Measurements from ENCODE around the gene ITPR1. TPM values are rescaled to one million over a fixed set of nuclear protein-coding genes. Genes with fewer than 3 reads are reported as not detected.
"Not testable (repeated sequence)": the region's sequence is repeated elsewhere in the genome, so short reads cannot be mapped to it uniquely, and the experiment has no call there.

Gene ITPR1
- total and polyA plus RNA-seq, 10 of the 15 experiments (the other 5 are each of a cell fraction or from before 2014, with no cell fraction given): 12.2 to 239 (median 28.4) TPM

GRCh38 chr3:4590849-4591248 is 97.7 kb downstream of the ITPR1 start:
- H3K27me3 ChIP-seq (replicated peaks in 1 of 2; ENCODE audit: control insufficient read depth in 2 of 2, insufficient read depth in 2 of 2, low read length in 1 of 2); intact Hi-C loops (cut with micrococcal nuclease; ENCODE audit: unreplicated experiment); RAD21 ChIA-PET (ENCODE audit: unreplicated experiment); DNase-seq (ENCODE audit: low read depth, low spot score); H3K4me2 ChIP-seq (ENCODE audit: control insufficient read depth, insufficient read depth); H3K4me3 ChIP-seq; FAIRE-seq; H3K9ac ChIP-seq (ENCODE audit: control insufficient read depth, insufficient read depth, low read length); BruUV-seq (replicated peaks); H3K4me1 ChIP-seq (ENCODE audit: control insufficient read depth, insufficient read depth, low read length); H4K20me1 ChIP-seq (ENCODE audit: control insufficient read depth, insufficient read depth); H2AFZ ChIP-seq (ENCODE audit: control insufficient read depth, low read depth, low read length); H3K27ac ChIP-seq (ENCODE audit: control insufficient read depth, insufficient read depth); H3K36me3 ChIP-seq (ENCODE audit: control insufficient read depth in 2 of 2, insufficient read depth in 2 of 2, low read length in 1 of 2); in situ Hi-C loops (cut with MboI); POLR2A ChIA-PET; H3K9me3 ChIP-seq (replicated peaks; ENCODE audit: control insufficient read depth, insufficient read depth, low read length); H3K79me2 ChIP-seq (ENCODE audit: control insufficient read depth, insufficient read depth, low read length); ATAC-seq: not testable (repeated sequence)
- ChIA-PET SMC1A (ENCODE audit: uncharacterized antibody, unreplicated experiment) (interaction anchor here (0.6 to 1.3 kb wide), 5 partner anchors 8 to 241 kb away, joined by 3 to 5 read pairs (median 3); no protein-coding TSS in a partner anchor), CTCF (interaction anchor here (0.6 to 1.4 kb wide), 4 partner anchors 12 to 280 kb away, joined by 3 read pairs; no protein-coding TSS in a partner anchor)
- 100% methylated on average over 2 of the region's 2 CpGs for WGBS (ENCODE audit: insufficient coverage, insufficient replicate concordance, low lambda C conversion rate, missing lambda C conversion rate)

GRCh38 chr3:4591669-4592068 is 98.5 kb downstream of the ITPR1 start:
- DNase-seq (ENCODE audit: low read depth, low spot score) (no peak), FAIRE-seq (no peak), ATAC-seq (no peak)
- H3K4me2 ChIP-seq (ENCODE audit: control insufficient read depth, insufficient read depth): no peak overlapping the region
- no TSS peak for BruUV-seq (replicated peaks)
- H3K4me3 ChIP-seq: no peak overlapping the region
- ChIA-PET POLR2A (interaction anchor here (0.6 kb wide), 1 partner anchor 83 kb away, joined by 6 read pairs; no protein-coding TSS in a partner anchor), CTCF (interaction anchor here (0.6 to 1.4 kb wide), 4 partner anchors 42 to 248 kb away, joined by 3 to 4 read pairs (median 3); no protein-coding TSS in a partner anchor), SMC1A (ENCODE audit: uncharacterized antibody, unreplicated experiment) (interaction anchor here (0.6 to 1.6 kb wide), 4 partner anchors 14 to 548 kb away, joined by 3 to 4 read pairs (median 3); no protein-coding TSS in a partner anchor), RAD21 (ENCODE audit: unreplicated experiment) (no interaction called here)
- H3K9ac ChIP-seq (ENCODE audit: control insufficient read depth, insufficient read depth, low read length): no peak overlapping the region
- peaks cover 8% of the 10 kb centered on the region for H3K4me1 ChIP-seq (ENCODE audit: control insufficient read depth, insufficient read depth, low read length)
- H3K27ac ChIP-seq (ENCODE audit: control insufficient read depth, insufficient read depth): no peak overlapping the region
- H4K20me1 ChIP-seq (ENCODE audit: control insufficient read depth, insufficient read depth): peaks cover 3% of the 10 kb centered on the region
- H3K9me3 ChIP-seq (replicated peaks; ENCODE audit: control insufficient read depth, insufficient read depth, low read length): no peaks in the 10 kb centered on the region; the same call in 1 of the 3 replicates
- H2AFZ ChIP-seq (ENCODE audit: control insufficient read depth, low read depth, low read length): no peak overlapping the region
- in situ Hi-C loops (cut with MboI) (no loop called here), intact Hi-C loops (cut with micrococcal nuclease; ENCODE audit: unreplicated experiment) (no loop called here)
- no peaks in the 10 kb centered on the region for H3K27me3 ChIP-seq (replicated peaks in 1 of 2; ENCODE audit: control insufficient read depth in 2 of 2, insufficient read depth in 2 of 2, low read length in 1 of 2)
- TF ChIP-seq ZBTB4 (CRISPR knock-in tag; IDR thresholded peaks at IDR 0.05) (no peak), CREM (IDR thresholded peaks at IDR 0.05; ENCODE audit: low read depth) (no peak), E2F8 (IDR thresholded peaks at IDR 0.05; ENCODE audit: low read depth, partially characterized antibody) (no peak), HDAC6 (IDR thresholded peaks at IDR 0.05; ENCODE audit: unreplicated experiment) (no peak), SUPT20H (IDR thresholded peaks at IDR 0.05; ENCODE audit: borderline replicate concordance, control insufficient read depth, low read depth, low read length) (no peak), POLR2A (IDR thresholded peaks at IDR 0.05; ENCODE audit: low read depth, low read length) (no peak), MAX (IDR thresholded peaks at IDR 0.05; ENCODE audit: low read depth, low read length) (no peak), RUNX3 (IDR thresholded peaks at IDR 0.05; ENCODE audit: low read length) (no peak), NR2F1 (conservative IDR thresholded peaks at IDR 0.05) (no peak)
- H3K36me3 ChIP-seq (ENCODE audit: control insufficient read depth in 2 of 2, insufficient read depth in 2 of 2, low read length in 1 of 2): peaks cover 0 to 3% of the 10 kb centered on the region in 2 experiments; a peak in 2 of 4 replicates
- 75% methylated on average over 3 of the region's 3 CpGs for WGBS (ENCODE audit: insufficient coverage, insufficient replicate concordance, low lambda C conversion rate, missing lambda C conversion rate)
- no peaks in the 10 kb centered on the region; the same call in 1 of the 2 replicates for H3K79me2 ChIP-seq (ENCODE audit: control insufficient read depth, insufficient read depth, low read length)

Measured in GM12878 (cell line).